Karpas-422 (cell line): ENCODE data around the gene GID4. TPM values are rescaled to one million over a fixed set of nuclear protein-coding genes. Genes with fewer than 3 reads are reported as not detected.
"Not testable (repeated sequence)": the region's sequence is repeated elsewhere in the genome, so short reads cannot be mapped to it uniquely, and the experiment has no call there.

ENCODE experiments used
- DNase-seq: peaks from one replicate; pipeline ENCODE4 v3.0.0-alpha.2; 2015
- H2AFZ ChIP-seq: fragments of 200-600 bp; sonication (generic); 2 replicates; pipeline ENCODE4 v1.6.1; 2014; ENCODE audit warnings: antibody characterized with exemption, low read length, mixed read lengths
- H3K27ac ChIP-seq: fragments of 200-600 bp; sonication (generic); 2 replicates; pipeline ENCODE4 v1.5.1; 2014; ENCODE audit warnings: mild to moderate bottlenecking, low read length, moderate library complexity
- H3K27me3 ChIP-seq: fragments of 200-600 bp; sonication (generic); 2 replicates; pipeline ENCODE4 v1.6.1; 2014; ENCODE audit warnings: low read length, mixed read lengths
- H3K36me3 ChIP-seq: fragments of 200-600 bp; sonication (generic); 2 replicates; pipeline ENCODE4 v1.6.1; 2014; ENCODE audit warnings: low read length, mixed read lengths; ENCODE audit not compliant: insufficient read depth
- H3K4me1 ChIP-seq: fragments of 200-600 bp; sonication (generic); 2 replicates; pipeline ENCODE4 v1.6.1; 2014; ENCODE audit warnings: mild to moderate bottlenecking, low read length, mixed read lengths
- H3K4me2 ChIP-seq: fragments of 200-600 bp; sonication (generic); 2 replicates; pipeline ENCODE4 v1.6.1; 2014; ENCODE audit warnings: low read length, low read depth, mild to moderate bottlenecking; ENCODE audit not compliant: poor library complexity, severe bottlenecking
- H3K4me3 ChIP-seq: fragments of 200-600 bp; sonication (generic); 2 replicates; pipeline ENCODE4 v1.5.1; 2014; ENCODE audit warnings: mild to moderate bottlenecking, antibody characterized with exemption, low read length, mixed read lengths
- H3K79me2 ChIP-seq: fragments of 200-600 bp; sonication (generic); 2 replicates; pipeline ENCODE4 v1.6.1; 2014; ENCODE audit warnings: mild to moderate bottlenecking, low read length, mixed read lengths
- H3K9ac ChIP-seq: fragments of 200-600 bp; sonication (generic); 2 replicates; pipeline ENCODE4 v1.6.0; 2014; ENCODE audit warnings: low read length
- H3K9me2 ChIP-seq: fragments of 200-600 bp; sonication (generic), shearing (Covaris generic); replicated peaks from 2 replicates; pipeline ENCODE4 v1.6.0; 2014; ENCODE audit warnings: mild to moderate bottlenecking, low read length, moderate library complexity; ENCODE audit not compliant: insufficient read depth
- H3K9me3 ChIP-seq: fragments of 300-700, 200-600 bp; sonication (generic); 2 replicates; pipeline ENCODE4 v1.6.1; 2014; ENCODE audit warnings: low read length, mixed read lengths
- H4K20me1 ChIP-seq: fragments of 200-600 bp; sonication (generic); 2 replicates; pipeline ENCODE4 v1.6.1; 2014; ENCODE audit warnings: mild to moderate bottlenecking, antibody characterized with exemption, low read length, low read depth; ENCODE audit not compliant: insufficient read depth
- total RNA-seq: library from RNA; depleted of rRNA; stranded (reverse); fragments of >200 nt; shearing (Covaris generic); gene quantifications from 2 replicates; pipeline ENCODE4 v1.2.3, GENCODE V29; 2014; ENCODE audit warnings: low replicate concordance; rRNA removed

The GID4 gene
- 7.8 and 8.9 TPM in 2 replicates for total RNA-seq

- Histone ChIP-seq H3K79me2 (peaks cover 94% of the 10 kb centered on the region), H3K36me3 (no peaks in the 10 kb centered on the region), H3K4me2 (peak within 1 kb of the TSS; percentile 92), H3K4me1 (peaks cover 70% of the 10 kb centered on the region), H3K9me2 (no peaks in the 10 kb centered on the region), H3K27ac (peak within 1 kb of the TSS; percentile 70), H3K9ac (peak within 1 kb of the TSS; percentile 89), H3K4me3 (peak within 1 kb of the TSS; percentile 81), H3K9me3 (no peaks in the 10 kb centered on the region), H2AFZ (peak within 1 kb of the TSS; percentile 75; the same call in 1 of the 2 replicates), H4K20me1 (no peaks in the 10 kb centered on the region), H3K27me3 (no peaks in the 10 kb centered on the region)
- DNase-seq = peak; percentile 100
Observed at GRCh38 chr17:18038861-18039534, at the start of gene GID4, which contains the start of gene ATPAF2. Gene GID4, plus strand, starts transcription at chr17:18039408. Its CDS starts 57 bp downstream, at chr17:18039465. Gene ATPAF2, minus strand, starts transcription at chr17:18039168. Its CDS starts 155 bp downstream, at chr17:18039013.

- Histone ChIP-seq H3K9me3 (no peaks in the 10 kb centered on the region), H3K27me3 (no peaks in the 10 kb centered on the region), H3K27ac (no peak overlapping the region), H3K36me3 (no peaks in the 10 kb centered on the region), H2AFZ (no peak overlapping the region), H4K20me1 (no peaks in the 10 kb centered on the region), H3K9me2 (no peaks in the 10 kb centered on the region), H3K9ac (no peak overlapping the region), H3K4me1 (peaks cover 11% of the 10 kb centered on the region), H3K4me2 (no peak overlapping the region), H3K79me2 (no peaks in the 10 kb centered on the region), H3K4me3 (no peak overlapping the region)
- DNase-seq = no peak
Observed at GRCh38 chr17:17989618-17990017, 49.6 kb upstream of the GID4 start.

DNA sequence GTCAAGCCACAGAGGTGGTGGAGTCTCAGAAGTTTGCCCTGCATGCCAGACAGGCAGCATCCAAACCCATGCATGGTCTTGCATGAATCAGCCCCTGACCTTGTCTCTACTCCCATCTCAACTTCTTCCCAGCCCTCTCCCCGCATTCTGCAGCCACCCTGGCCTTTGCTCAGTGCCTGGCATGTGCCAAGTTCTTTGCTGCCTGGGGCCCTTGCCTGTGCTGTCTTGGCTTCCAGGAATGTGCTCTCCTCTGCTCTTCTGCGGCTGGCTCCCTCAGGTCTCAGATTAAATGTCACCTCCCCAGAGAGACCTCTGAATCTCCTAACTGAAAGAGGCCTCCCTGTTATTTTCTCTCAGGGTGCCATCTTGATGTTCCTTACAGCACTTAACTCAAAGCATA is 48.9 kb upstream of the GID4 start:
- no peaks in the 10 kb centered on the region for H3K36me3 ChIP-seq
- no peak overlapping the region for H3K9ac ChIP-seq
- no peak overlapping the region for H3K4me3 ChIP-seq
- no peaks in the 10 kb centered on the region for H3K79me2 ChIP-seq
- H3K27me3 ChIP-seq = no peaks in the 10 kb centered on the region
- no peak for DNase-seq
- H3K4me1 ChIP-seq = peaks cover 15% of the 10 kb centered on the region
- no peak overlapping the region for H2AFZ ChIP-seq
- H3K27ac ChIP-seq = no peak overlapping the region
- no peak overlapping the region for H3K4me2 ChIP-seq
- H3K9me2 ChIP-seq = no peaks in the 10 kb centered on the region
- no peaks in the 10 kb centered on the region for H3K9me3 ChIP-seq
- H4K20me1 ChIP-seq = no peaks in the 10 kb centered on the region

DNA sequence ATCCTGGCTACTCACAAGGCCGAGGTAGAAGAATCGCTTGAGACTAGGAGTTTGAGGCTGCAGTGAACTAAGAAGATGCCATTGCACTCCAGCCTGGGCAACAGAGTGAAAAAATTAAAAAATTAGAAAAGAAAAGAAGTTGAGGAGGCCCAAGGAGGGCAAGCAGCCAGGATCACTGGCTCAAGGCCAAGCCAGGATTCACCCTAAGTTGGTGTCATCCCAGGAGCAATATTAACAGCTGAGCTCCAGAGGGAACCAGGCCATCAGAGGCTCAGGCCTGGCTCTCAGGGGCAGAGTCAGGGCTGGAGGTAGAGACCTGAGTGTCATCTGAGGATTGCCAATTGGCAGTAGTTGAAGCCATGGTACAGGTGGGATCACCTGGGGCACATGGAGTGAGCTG is 45.8 kb upstream of the GID4 start:
- Histone ChIP-seq H3K9me3 (no peaks in the 10 kb centered on the region), H3K36me3 (no peaks in the 10 kb centered on the region), H3K27ac (no peak overlapping the region), H3K9ac (no peak overlapping the region), H3K4me3 (no peak overlapping the region), H3K4me2 (no peak overlapping the region), H3K27me3 (no peaks in the 10 kb centered on the region), H2AFZ (no peak overlapping the region), H3K4me1 (peaks cover 15% of the 10 kb centered on the region), H3K9me2 (no peaks in the 10 kb centered on the region), H4K20me1 (no peaks in the 10 kb centered on the region), H3K79me2 (no peaks in the 10 kb centered on the region)
- DNase-seq = no peak

DNA sequence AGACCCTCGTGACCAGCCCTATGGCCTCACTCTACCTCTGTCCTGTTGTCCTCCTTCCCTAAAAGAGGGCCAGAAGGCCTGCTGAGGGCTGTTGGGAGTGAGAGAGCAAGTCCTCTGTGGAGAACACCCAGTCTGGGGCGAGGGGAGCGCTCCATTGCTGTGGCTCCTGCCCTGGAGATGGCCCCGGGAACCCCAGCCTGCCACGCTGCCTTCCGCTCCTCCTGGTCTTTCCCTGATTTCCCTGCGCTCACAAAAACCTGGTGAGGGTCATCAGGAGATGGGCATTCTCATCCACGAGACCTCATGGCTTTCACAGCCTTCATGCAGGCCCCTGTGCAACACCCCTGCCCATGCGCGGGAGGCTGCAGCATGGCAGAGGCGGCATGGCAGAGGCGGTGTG is 45.4 kb upstream of the GID4 start:
- Histone ChIP-seq H3K9me2 (no peaks in the 10 kb centered on the region), H3K4me3 (no peak overlapping the region), H3K4me2 (no peak overlapping the region), H3K79me2 (no peaks in the 10 kb centered on the region), H3K4me1 (peaks cover 15% of the 10 kb centered on the region), H4K20me1 (no peaks in the 10 kb centered on the region), H3K36me3 (no peaks in the 10 kb centered on the region), H2AFZ (no peak overlapping the region), H3K9ac (no peak overlapping the region), H3K9me3 (no peaks in the 10 kb centered on the region), H3K27ac (no peak overlapping the region), H3K27me3 (no peaks in the 10 kb centered on the region)
- DNase-seq = no peak

DNA sequence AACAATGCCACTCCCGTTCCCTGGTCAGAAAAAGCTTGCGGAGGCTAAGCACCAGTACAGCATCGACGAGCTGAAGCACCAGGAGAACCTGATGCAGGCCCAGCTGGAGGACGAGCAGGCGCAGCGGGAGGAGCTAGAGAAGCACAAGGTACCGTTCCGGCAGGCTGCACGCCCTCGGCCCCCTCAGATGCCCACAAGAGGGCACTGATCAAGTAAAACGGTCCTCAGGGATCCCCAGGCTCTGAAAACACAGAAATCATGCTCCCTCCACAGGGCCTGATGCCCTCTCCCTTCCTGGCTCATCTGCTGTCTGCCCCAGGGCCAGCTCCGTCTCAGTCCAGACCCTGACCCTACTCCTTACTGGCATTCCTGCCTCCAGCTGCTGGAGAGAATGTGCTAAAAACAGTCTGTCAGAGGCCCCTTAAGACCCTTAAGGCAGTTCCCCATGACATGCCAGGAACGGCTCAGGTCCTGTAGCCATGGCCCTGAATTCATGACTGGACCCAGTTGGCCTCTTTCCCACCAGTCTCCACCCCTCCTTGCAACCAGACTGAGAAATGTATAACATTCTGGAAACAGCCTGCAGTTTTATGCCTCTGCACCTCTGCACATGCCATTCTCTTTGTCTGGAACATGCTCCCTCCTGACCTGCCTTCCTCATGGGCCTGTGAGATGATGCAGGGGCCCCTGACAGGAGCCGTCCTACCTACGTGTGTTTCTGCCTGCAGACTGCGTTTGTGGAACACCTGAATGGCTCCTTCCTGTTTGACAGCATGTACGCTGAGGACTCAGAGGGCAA is 44.7 kb upstream of the GID4 start:
- H4K20me1 ChIP-seq = no peaks in the 10 kb centered on the region
- DNase-seq = peak; percentile 87
- H3K79me2 ChIP-seq = no peaks in the 10 kb centered on the region
- peak overlapping the region; percentile 25 for H3K9ac ChIP-seq
- H3K9me2 ChIP-seq = no peaks in the 10 kb centered on the region
- no peak overlapping the region for H2AFZ ChIP-seq
- peak overlapping the region; percentile 28 for H3K4me2 ChIP-seq
- no peaks in the 10 kb centered on the region for H3K9me3 ChIP-seq
- H3K4me3 ChIP-seq = no peak overlapping the region
- H3K4me1 ChIP-seq = peaks cover 15% of the 10 kb centered on the region
- H3K27me3 ChIP-seq = no peaks in the 10 kb centered on the region
- no peaks in the 10 kb centered on the region for H3K36me3 ChIP-seq
- no peak overlapping the region for H3K27ac ChIP-seq

DNA sequence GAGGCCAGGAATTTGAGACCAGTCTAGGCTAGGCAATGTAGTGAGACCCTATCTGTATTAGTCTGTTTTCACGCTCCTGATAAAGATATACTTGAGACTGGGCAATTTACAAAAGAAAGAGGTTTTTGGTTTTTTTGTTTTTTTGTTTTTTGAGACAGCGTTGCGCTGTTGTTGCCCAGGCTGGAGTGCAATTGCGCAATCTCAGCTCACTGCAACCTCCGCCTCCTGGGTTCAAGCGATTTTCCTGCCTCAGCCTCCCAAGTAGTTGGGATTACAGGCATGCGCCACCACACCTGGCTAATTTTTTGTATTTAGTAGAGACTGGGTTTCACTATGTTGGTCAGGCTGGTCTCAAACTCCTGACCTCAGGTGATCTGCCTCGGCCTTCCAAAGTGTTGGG is 43.3 kb upstream of the GID4 start:
- not testable (repeated sequence) for DNase-seq

DNA sequence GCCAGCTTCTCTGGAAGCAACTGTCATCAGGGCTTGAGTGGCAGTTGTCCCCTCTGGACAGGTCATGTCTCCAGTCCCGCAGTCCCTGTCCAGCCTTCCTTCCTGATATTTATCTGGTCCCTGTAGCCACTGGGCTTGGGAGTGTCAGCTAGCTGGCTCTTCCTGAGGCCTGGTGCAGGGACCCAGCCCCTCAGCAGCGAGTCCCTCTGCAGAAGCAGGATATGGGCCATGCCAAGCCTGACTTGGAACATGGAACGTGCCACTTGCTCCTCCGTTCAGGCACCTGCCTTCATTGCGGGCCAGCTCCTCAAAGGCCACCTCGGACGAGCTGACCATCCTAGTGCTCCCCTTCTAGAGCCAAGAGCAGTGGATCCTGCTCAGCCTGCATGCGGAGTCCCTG is 40.3 kb upstream of the GID4 start:
- H3K27me3 ChIP-seq = no peaks in the 10 kb centered on the region
- H2AFZ ChIP-seq = no peak overlapping the region
- H4K20me1 ChIP-seq = peaks cover 3% of the 10 kb centered on the region; the same call in 1 of the 2 replicates
- H3K36me3 ChIP-seq = no peaks in the 10 kb centered on the region
- peaks cover 21% of the 10 kb centered on the region for H3K4me1 ChIP-seq
- no peak overlapping the region for H3K27ac ChIP-seq
- no peak overlapping the region for H3K9ac ChIP-seq
- H3K79me2 ChIP-seq = no peaks in the 10 kb centered on the region
- DNase-seq = no peak
- no peaks in the 10 kb centered on the region for H3K9me3 ChIP-seq
- H3K4me3 ChIP-seq = no peak overlapping the region
- H3K9me2 ChIP-seq = no peaks in the 10 kb centered on the region
- no peak overlapping the region for H3K4me2 ChIP-seq

More for the DNA sequence above, 43.3 kb upstream of the GID4 start:
- H3K4me3 ChIP-seq, H3K27me3 ChIP-seq, H4K20me1 ChIP-seq, H2AFZ ChIP-seq, H3K9me2 ChIP-seq, H3K27ac ChIP-seq, H3K9ac ChIP-seq, H3K9me3 ChIP-seq, H3K4me2 ChIP-seq, H3K79me2 ChIP-seq, H3K36me3 ChIP-seq: not testable (repeated sequence)
- peaks cover 11% of the 10 kb centered on the region for H3K4me1 ChIP-seq
